GM12878 (cell line): ENCODE results near the gene ARL5A. TPM values are rescaled to one million over a fixed set of nuclear protein-coding genes. Genes with fewer than 3 reads are reported as not detected.

Experiments used
- BRCA1 ChIP-seq: IDR thresholded peaks from 2 replicates; pipeline ENCODE4 v1.6.1; 2011; ENCODE audit warnings: low read depth, low read length, improper control_type of control experiment
- CHD4 ChIP-seq: fragments of 200-600 bp; sonication (generic); IDR thresholded peaks from 2 replicates; pipeline ENCODE4 v1.6.1; 2016; ENCODE audit warnings: mild to moderate bottlenecking
- CREM ChIP-seq: IDR thresholded peaks from 2 replicates; pipeline ENCODE4 v1.6.1; 2014; ENCODE audit warnings: antibody characterized with exemption, low read depth
- GABPA ChIP-seq: IDR thresholded peaks from 2 replicates; pipeline ENCODE4 v1.6.1; 2014; ENCODE audit warnings: antibody characterized with exemption, low read depth, mild to moderate bottlenecking, inconsistent platforms
- GATAD2B ChIP-seq: fragments of 450-650 bp; conservative IDR thresholded peaks from 2 replicates; pipeline ENCODE4 v1.6.1; 2017; ENCODE audit warnings: low read depth, mild to moderate bottlenecking, moderate library complexity
- KLF5 ChIP-seq: fragments of 450-650 bp; IDR thresholded peaks from 2 replicates; pipeline ENCODE4 v1.6.1; 2014; ENCODE audit warnings: mild to moderate bottlenecking; ENCODE audit not compliant: partially characterized antibody
- NR2F1 ChIP-seq: fragments of 450-650 bp; conservative IDR thresholded peaks from 2 replicates; pipeline ENCODE4 v1.6.1; 2017; ENCODE audit warnings: mild to moderate bottlenecking
- PML ChIP-seq: IDR thresholded peaks from 2 replicates; pipeline ENCODE4 v1.6.1; 2012; ENCODE audit warnings: low read length, inconsistent platforms
- RCOR1 ChIP-seq: conservative IDR thresholded peaks from 2 replicates; pipeline ENCODE4 v1.6.1; 2012; ENCODE audit warnings: low read depth, low read length, improper control_type of control experiment
- SIX5 ChIP-seq: IDR thresholded peaks from 2 replicates; pipeline ENCODE4 v1.6.1; 2011; ENCODE audit warnings: mild to moderate bottlenecking, low read depth, low read length, moderate library complexity; ENCODE audit not compliant: severe bottlenecking
- SMAD1 ChIP-seq: fragments of 450-650 bp; IDR thresholded peaks from 2 replicates; pipeline ENCODE4 v1.6.1; 2018; ENCODE audit warnings: mild to moderate bottlenecking, low read depth; ENCODE audit not compliant: partially characterized antibody
- SMAD5 ChIP-seq: IDR thresholded peaks from 2 replicates; pipeline ENCODE4 v1.6.1; 2016; ENCODE audit warnings: antibody characterized with exemption, low read depth
- SP1 ChIP-seq: IDR thresholded peaks from one replicate; pipeline ENCODE4 v1.6.1; 2011; ENCODE audit warnings: low read depth, low read length
- SREBF2 ChIP-seq: IDR thresholded peaks from 2 replicates; pipeline ENCODE4 v1.6.1; 2012; ENCODE audit warnings: mild to moderate bottlenecking, low read length
- STAT1 ChIP-seq: fragments of 450-650 bp; conservative IDR thresholded peaks from 2 replicates; pipeline ENCODE4 v1.6.1; 2014; ENCODE audit warnings: antibody characterized with exemption, mild to moderate bottlenecking
- TBL1XR1 ChIP-seq: IDR thresholded peaks from 2 replicates; pipeline ENCODE4 v1.6.1; 2012; ENCODE audit warnings: low read depth, low read length, improper control_type of control experiment
- TCF7 ChIP-seq: IDR thresholded peaks from 2 replicates; pipeline ENCODE4 v1.6.1; 2014; ENCODE audit warnings: antibody characterized with exemption, borderline replicate concordance
- ZSCAN29 ChIP-seq: fragments of 450-650 bp; IDR thresholded peaks from 2 replicates; pipeline ENCODE4 v1.6.1; 2017; ENCODE audit warnings: mild to moderate bottlenecking, moderate library complexity
- polyA plus RNA-seq, 11 experiments: library from polyadenylated mRNA; depleted of rRNA in 4 of 11; unstranded in 6 of 11; stranded (reverse) in 5 of 11; fragments of >200 nt; fragmentation: Nextera tagmentation in 4 of 11; fragmentation: Illumina TruSeq in 1 of 11; extraction: Ambion mirVana in 4 of 11; extraction: Trizol in 1 of 11; gene quantifications; 1 replicate in 1 of 11; 2 replicates in 10 of 11; pipeline versions ENCODE4 v1.2.1 to v1.2.3, GENCODE V29; 2011 to 2016; ENCODE audit warnings: inconsistent platforms in 2 of 11, missing spikeins in 2 of 11, low read depth in 1 of 11
- total RNA-seq, 4 experiments: library from RNA; depleted of rRNA in 3 of 4; stranded (reverse); fragments of >200 nt in 3 of 4; fragmentation: Illumina TruSeq in 1 of 4; extraction: Trizol in 1 of 4; gene quantifications; 2 replicates each; pipeline versions ENCODE4 v1.2.1 to v1.2.3, GENCODE V29; 2013 to 2021
- TF ChIP-seq, protein P1 (sequence below): fragments of 450-650 bp; formaldehyde crosslinking; IDR thresholded peaks from 2 replicates; pipeline ENCODE4 v1.5.0; 2022; ENCODE audit warnings: mild to moderate bottlenecking, missing genetic modification characterization
- TF ChIP-seq, protein P2 (sequence below): IDR thresholded peaks from 2 replicates; pipeline ENCODE4 v1.6.1; 2011; ENCODE audit warnings: low read depth, mild to moderate bottlenecking, low read length, moderate library complexity, borderline replicate concordance; ENCODE audit errors: extremely low read depth
- TF ChIP-seq, protein P3 (sequence below): fragments of 150-350 bp; IDR thresholded peaks from 2 replicates; pipeline ENCODE4 v1.6.1; 2016; ENCODE audit warnings: low read depth, low read length
- TF ChIP-seq, protein P4 (sequence below), 3 experiments: IDR thresholded peaks in 2 of 3; conservative IDR thresholded peaks in 1 of 3; 2 replicates each; pipeline ENCODE4 v1.5.1; 2011; ENCODE audit warnings: low read depth in 3 of 3, low read length in 3 of 3, mild to moderate bottlenecking in 3 of 3, control low read depth in 2 of 3, moderate library complexity in 2 of 3, inconsistent platforms in 1 of 3, mixed read lengths in 1 of 3; ENCODE audit not compliant: control insufficient read depth in 2 of 3, insufficient read depth in 1 of 3; ENCODE audit errors: extremely low read depth in 1 of 3

ARL5A gene
- total and polyA plus RNA-seq, 10 of the 15 experiments (the other 5 are each of a cell fraction or from before 2014, with no cell fraction given) = 9.4 to 52.9 (median 32.0) TPM

DNA sequence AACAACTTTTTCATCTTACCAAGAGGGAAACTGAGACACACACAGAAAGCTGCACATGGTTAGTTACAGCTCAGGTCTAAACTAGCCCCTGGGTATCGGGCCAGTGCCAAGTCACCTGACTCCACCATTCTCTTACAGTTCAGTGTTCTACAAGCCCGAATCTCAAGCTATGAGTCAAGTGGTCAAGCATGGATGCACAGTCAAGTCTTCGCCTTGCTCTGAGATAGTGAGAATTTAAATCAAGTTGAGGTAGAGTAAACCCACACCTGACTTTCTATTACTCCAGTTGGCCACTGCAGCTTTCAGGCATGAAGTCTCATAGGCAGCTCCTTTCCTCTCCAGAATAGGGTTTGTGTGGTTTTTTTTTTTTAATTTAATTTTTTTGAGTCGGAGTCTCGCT, 34.5 kb upstream of the ARL5A start (continued):
- TF ChIP-seq, protein P1, sequence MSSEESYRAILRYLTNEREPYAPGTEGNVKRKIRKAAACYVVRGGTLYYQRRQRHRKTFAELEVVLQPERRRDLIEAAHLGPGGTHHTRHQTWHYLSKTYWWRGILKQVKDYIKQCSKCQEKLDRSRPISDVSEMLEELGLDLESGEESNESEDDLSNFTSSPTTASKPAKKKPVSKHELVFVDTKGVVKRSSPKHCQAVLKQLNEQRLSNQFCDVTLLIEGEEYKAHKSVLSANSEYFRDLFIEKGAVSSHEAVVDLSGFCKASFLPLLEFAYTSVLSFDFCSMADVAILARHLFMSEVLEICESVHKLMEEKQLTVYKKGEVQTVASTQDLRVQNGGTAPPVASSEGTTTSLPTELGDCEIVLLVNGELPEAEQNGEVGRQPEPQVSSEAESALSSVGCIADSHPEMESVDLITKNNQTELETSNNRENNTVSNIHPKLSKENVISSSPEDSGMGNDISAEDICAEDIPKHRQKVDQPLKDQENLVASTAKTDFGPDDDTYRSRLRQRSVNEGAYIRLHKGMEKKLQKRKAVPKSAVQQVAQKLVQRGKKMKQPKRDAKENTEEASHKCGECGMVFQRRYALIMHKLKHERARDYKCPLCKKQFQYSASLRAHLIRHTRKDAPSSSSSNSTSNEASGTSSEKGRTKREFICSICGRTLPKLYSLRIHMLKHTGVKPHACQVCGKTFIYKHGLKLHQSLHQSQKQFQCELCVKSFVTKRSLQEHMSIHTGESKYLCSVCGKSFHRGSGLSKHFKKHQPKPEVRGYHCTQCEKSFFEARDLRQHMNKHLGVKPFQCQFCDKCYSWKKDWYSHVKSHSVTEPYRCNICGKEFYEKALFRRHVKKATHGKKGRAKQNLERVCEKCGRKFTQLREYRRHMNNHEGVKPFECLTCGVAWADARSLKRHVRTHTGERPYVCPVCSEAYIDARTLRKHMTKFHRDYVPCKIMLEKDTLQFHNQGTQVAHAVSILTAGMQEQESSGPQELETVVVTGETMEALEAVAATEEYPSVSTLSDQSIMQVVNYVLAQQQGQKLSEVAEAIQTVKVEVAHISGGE (CRISPR knock-in tag) = no peak
- no peak for TF ChIP-seq ZSCAN29
- TF ChIP-seq BRCA1 = no peak
- TF ChIP-seq, protein P2, sequence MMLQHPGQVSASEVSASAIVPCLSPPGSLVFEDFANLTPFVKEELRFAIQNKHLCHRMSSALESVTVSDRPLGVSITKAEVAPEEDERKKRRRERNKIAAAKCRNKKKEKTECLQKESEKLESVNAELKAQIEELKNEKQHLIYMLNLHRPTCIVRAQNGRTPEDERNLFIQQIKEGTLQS = no peak
- TF ChIP-seq GABPA = no peak
- TF ChIP-seq RCOR1 = no peak
- peak; percentile 49; the same call in 1 of the 2 replicates for TF ChIP-seq CREM
- TF ChIP-seq, protein P3, sequence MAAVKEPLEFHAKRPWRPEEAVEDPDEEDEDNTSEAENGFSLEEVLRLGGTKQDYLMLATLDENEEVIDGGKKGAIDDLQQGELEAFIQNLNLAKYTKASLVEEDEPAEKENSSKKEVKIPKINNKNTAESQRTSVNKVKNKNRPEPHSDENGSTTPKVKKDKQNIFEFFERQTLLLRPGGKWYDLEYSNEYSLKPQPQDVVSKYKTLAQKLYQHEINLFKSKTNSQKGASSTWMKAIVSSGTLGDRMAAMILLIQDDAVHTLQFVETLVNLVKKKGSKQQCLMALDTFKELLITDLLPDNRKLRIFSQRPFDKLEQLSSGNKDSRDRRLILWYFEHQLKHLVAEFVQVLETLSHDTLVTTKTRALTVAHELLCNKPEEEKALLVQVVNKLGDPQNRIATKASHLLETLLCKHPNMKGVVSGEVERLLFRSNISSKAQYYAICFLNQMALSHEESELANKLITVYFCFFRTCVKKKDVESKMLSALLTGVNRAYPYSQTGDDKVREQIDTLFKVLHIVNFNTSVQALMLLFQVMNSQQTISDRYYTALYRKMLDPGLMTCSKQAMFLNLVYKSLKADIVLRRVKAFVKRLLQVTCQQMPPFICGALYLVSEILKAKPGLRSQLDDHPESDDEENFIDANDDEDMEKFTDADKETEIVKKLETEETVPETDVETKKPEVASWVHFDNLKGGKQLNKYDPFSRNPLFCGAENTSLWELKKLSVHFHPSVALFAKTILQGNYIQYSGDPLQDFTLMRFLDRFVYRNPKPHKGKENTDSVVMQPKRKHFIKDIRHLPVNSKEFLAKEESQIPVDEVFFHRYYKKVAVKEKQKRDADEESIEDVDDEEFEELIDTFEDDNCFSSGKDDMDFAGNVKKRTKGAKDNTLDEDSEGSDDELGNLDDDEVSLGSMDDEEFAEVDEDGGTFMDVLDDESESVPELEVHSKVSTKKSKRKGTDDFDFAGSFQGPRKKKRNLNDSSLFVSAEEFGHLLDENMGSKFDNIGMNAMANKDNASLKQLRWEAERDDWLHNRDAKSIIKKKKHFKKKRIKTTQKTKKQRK = no peak
- TF ChIP-seq, protein P4, sequence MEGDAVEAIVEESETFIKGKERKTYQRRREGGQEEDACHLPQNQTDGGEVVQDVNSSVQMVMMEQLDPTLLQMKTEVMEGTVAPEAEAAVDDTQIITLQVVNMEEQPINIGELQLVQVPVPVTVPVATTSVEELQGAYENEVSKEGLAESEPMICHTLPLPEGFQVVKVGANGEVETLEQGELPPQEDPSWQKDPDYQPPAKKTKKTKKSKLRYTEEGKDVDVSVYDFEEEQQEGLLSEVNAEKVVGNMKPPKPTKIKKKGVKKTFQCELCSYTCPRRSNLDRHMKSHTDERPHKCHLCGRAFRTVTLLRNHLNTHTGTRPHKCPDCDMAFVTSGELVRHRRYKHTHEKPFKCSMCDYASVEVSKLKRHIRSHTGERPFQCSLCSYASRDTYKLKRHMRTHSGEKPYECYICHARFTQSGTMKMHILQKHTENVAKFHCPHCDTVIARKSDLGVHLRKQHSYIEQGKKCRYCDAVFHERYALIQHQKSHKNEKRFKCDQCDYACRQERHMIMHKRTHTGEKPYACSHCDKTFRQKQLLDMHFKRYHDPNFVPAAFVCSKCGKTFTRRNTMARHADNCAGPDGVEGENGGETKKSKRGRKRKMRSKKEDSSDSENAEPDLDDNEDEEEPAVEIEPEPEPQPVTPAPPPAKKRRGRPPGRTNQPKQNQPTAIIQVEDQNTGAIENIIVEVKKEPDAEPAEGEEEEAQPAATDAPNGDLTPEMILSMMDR (IDR thresholded peaks at IDR 0.05 in 2 of 3, conservative IDR thresholded peaks at IDR 0.05 in 1 of 3; ENCODE audit: control insufficient read depth in 2 of 3, extremely low read depth in 1 of 3, insufficient read depth in 1 of 3, low read depth in 3 of 3, low read length in 3 of 3) = no peak
- no peak for TF ChIP-seq CHD4
- no peak for TF ChIP-seq STAT1
- no peak for TF ChIP-seq NR2F1
- no peak for TF ChIP-seq GATAD2B
- TF ChIP-seq SMAD1 = no peak
- TF ChIP-seq SREBF2 = no peak
- no peak for TF ChIP-seq TBL1XR1
- no peak for TF ChIP-seq PML
- TF ChIP-seq SMAD5 = no peak
- no peak for TF ChIP-seq KLF5
- TF ChIP-seq SP1 = no peak
- TF ChIP-seq TCF7 = no peak
- TF ChIP-seq SIX5 = no peak
